SJSA1 (cell line): ENCODE data around the gene PAK5. TPM values are rescaled to one million over a fixed set of nuclear protein-coding genes. Genes with fewer than 3 reads are reported as not detected.

ENCODE experiments used
- DNase-seq, 2 experiments: peaks; one replicate each; pipeline ENCODE4 v3.0.0-alpha.2; 2015 to 2020; ENCODE audit warnings: low spot score in 2 of 2, low read depth in 1 of 2
- H3K27ac ChIP-seq: fragments of 250-450 bp; sonication (Bioruptor Pico); 2 replicates; pipeline ENCODE4 v1.5.1; 2020; ENCODE audit warnings: mild to moderate bottlenecking, moderate library complexity
- H3K27me3 ChIP-seq: fragments of 250-450 bp; sonication (Bioruptor Pico); replicated peaks from 2 replicates; pipeline ENCODE4 v1.5.1; 2020; ENCODE audit warnings: mild to moderate bottlenecking, moderate library complexity
- H3K36me3 ChIP-seq: fragments of 250-450 bp; sonication (Bioruptor Pico); 2 replicates; pipeline ENCODE4 v1.5.1; 2020; ENCODE audit warnings: mild to moderate bottlenecking
- H3K4me1 ChIP-seq: fragments of 250-450 bp; sonication (Bioruptor Pico); replicated peaks from 2 replicates; pipeline ENCODE4 v1.6.1; 2021; ENCODE audit warnings: mild to moderate bottlenecking
- H3K4me3 ChIP-seq: fragments of 250-450 bp; sonication (Bioruptor Pico); 2 replicates; pipeline ENCODE4 v1.5.1; 2020; ENCODE audit warnings: mild to moderate bottlenecking
- H3K9me3 ChIP-seq: fragments of 250-450 bp; sonication (Bioruptor Pico); replicated peaks from 2 replicates; pipeline ENCODE4 v1.5.1; 2020; ENCODE audit warnings: mild to moderate bottlenecking
- total RNA-seq: library from RNA; depleted of rRNA; stranded (reverse); fragments of >200 nt; shearing (Covaris generic); gene quantifications from 2 replicates; pipeline ENCODE4 v1.2.3, GENCODE V29; 2014

Gene PAK5
- total RNA-seq, 1 experiment from 2014 or later = not detected

DNA sequence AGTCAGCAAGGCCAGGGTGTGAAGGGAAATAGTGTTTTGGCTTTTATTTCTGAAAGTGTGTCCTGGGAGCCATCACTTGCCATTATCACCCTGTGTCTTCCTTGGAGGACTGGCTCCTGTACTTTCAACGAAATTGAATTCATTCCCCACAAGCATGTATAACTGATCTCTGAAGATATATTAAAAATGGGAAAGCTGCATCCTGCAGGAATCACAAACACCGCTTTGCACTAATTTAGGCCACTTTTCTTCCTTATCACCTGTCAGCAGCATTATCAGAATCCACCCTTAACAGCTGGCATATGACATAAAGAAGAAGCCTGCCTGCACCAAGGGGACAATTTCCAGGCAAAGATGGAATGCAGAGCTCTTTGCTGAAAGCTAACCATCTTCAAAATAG lies 268.3 kb downstream of the PAK5 start:
- H3K27me3 ChIP-seq = 0 out of 2 replicates have a peak, but pooled peaks cover under 1% of the 10 kb centered on the region
- H3K4me3 ChIP-seq = no peak overlapping the region
- no peaks in the 10 kb centered on the region for H3K4me1 ChIP-seq
- no peaks in the 10 kb centered on the region for H3K9me3 ChIP-seq
- no peak overlapping the region for H3K27ac ChIP-seq
- no peak for DNase-seq
- H3K36me3 ChIP-seq = no peaks in the 10 kb centered on the region

DNA sequence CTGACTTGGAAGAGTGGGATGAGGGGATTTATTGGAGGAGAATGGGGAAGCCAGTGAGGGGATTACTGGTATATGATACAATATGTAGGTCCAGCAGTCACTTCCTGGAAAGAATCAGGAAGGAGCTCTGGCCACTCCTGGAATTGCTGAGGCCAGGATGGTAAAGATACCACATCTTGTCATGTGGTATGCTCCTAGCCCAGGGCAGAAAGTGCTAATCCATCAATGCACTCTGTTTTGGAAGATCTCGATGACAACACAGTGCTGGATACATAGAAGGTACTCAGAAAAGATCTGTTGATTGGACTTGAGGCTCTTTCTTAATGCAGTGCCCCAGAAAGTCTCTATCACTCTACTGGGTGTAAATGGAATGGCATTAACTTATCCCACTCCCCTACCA lies 271.9 kb downstream of the PAK5 start:
- H3K27ac ChIP-seq = no peak overlapping the region
- no peaks in the 10 kb centered on the region for H3K36me3 ChIP-seq
- H3K9me3 ChIP-seq = no peaks in the 10 kb centered on the region
- 0 out of 2 replicates have a peak, but pooled peaks cover 7% of the 10 kb centered on the region for H3K27me3 ChIP-seq
- no peak overlapping the region for H3K4me3 ChIP-seq
- no peaks in the 10 kb centered on the region for H3K4me1 ChIP-seq
- DNase-seq = no peak

- DNase-seq = no peak
- H3K4me3 ChIP-seq = no peak overlapping the region
These were observed 272.8 kb downstream of the PAK5 start for GRCh38 chr20:9565910-9566550.

DNA sequence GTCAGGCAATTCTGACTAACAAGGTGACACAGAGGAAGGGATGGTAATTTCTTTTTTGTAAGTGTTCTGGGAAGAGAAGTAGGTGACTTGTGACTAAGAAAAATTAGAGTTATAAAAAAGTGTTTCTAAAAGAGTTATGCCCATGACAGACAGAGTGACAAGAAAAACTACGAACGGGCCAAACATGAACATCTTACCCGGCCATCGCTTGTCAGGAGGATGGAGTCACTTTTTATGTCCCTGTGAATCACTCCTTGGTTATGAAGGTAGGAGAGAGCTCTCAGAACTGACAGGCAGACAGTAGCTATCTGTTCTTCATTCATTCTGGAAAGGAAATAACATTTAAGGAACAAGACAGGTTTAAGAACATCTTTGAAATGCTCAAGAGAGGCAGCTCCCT lies 281.5 kb downstream of the PAK5 start:
- Histone ChIP-seq H3K27me3 (peaks cover 3% of the 10 kb centered on the region; the same call in 1 of the 2 replicates), H3K9me3 (no peaks in the 10 kb centered on the region), H3K27ac (no peak overlapping the region), H3K36me3 (no peaks in the 10 kb centered on the region), H3K4me1 (no peaks in the 10 kb centered on the region), H3K4me3 (no peak overlapping the region)
- DNase-seq = no peak

More at GRCh38 chr20:9565910-9566550, 272.8 kb downstream of the PAK5 start:
- H3K27ac ChIP-seq = no peak overlapping the region
- no peaks in the 10 kb centered on the region for H3K36me3 ChIP-seq
- H3K4me1 ChIP-seq = no peaks in the 10 kb centered on the region
- 0 out of 2 replicates have a peak, but pooled peaks cover 7% of the 10 kb centered on the region for H3K27me3 ChIP-seq
- no peaks in the 10 kb centered on the region for H3K9me3 ChIP-seq

DNA sequence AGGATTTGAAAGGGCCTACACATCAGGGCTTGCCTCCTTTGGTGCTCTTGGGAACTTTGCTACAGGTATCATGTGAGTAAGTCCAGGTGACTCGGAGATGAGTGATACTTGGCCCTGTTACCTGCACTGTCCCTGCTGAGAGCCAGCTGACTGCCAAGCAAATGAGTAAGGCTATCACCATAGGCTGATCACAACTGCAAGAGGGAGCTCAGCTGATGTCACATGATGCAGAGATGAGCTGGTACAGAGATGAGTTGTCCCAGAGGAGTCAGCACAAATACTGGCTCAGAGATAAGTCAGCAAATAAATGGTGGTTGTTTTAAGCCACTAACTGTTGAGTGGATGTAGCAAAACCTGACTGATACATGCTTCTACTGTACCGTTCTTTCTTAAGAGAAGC lies 283.1 kb downstream of the PAK5 start:
- Histone ChIP-seq H3K36me3 (no peaks in the 10 kb centered on the region), H3K9me3 (no peaks in the 10 kb centered on the region), H3K27ac (no peak overlapping the region), H3K4me3 (no peak overlapping the region), H3K4me1 (no peaks in the 10 kb centered on the region), H3K27me3 (peaks cover 3% of the 10 kb centered on the region; the same call in 1 of the 2 replicates)
- no peak for DNase-seq

DNA sequence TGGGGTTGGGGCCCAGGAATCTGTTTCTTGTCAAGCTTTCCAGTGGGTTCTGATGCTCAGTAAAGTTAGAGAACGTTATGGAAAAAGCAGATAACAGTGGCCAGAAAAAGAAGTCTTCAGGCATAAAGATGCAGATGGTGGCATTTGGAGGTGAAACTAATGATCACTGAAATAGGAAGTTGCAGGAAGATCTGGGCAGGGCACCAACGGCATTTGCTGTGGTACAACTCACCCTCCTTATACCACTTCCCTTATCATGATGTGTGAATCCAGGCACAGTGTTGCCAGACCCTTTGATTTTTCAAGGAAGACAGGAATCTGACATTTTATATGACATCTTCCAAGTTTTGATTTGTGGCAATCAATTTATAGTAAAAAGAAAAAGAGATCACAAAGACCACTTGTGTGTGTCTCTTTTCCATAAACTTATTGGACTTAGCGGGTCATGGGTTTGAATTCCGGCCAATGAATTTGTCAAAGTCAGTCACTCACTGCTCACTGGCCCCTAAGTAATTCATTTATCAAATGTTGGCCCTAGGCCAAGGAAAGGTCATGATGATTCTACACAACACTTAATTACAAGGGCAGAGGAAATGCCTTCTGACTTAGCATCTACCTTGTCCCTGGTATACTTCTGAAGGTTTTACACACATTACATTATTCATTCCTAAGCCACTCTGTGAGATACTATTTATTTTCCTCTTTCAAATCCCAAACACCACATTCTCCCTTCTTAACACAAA lies 286.9 kb downstream of the PAK5 start:
- peaks cover 6% of the 10 kb centered on the region; the same call in 1 of the 2 replicates for H3K27me3 ChIP-seq
- DNase-seq = no peak
- no peak overlapping the region for H3K27ac ChIP-seq
- no peaks in the 10 kb centered on the region for H3K36me3 ChIP-seq
- H3K4me1 ChIP-seq = no peaks in the 10 kb centered on the region
- no peak overlapping the region for H3K4me3 ChIP-seq
- H3K9me3 ChIP-seq = no peaks in the 10 kb centered on the region

- H3K9me3 ChIP-seq = no peaks in the 10 kb centered on the region
- H3K27me3 ChIP-seq = peaks cover 6% of the 10 kb centered on the region; the same call in 1 of the 2 replicates
- H3K4me1 ChIP-seq = no peaks in the 10 kb centered on the region
- no peak for DNase-seq
- H3K36me3 ChIP-seq = no peaks in the 10 kb centered on the region
- H3K4me3 ChIP-seq = no peak overlapping the region
- no peak overlapping the region for H3K27ac ChIP-seq
These were observed 288.0 kb downstream of the PAK5 start for GRCh38 chr20:9550871-9551270.

- H3K36me3 ChIP-seq = no peaks in the 10 kb centered on the region
- H3K27me3 ChIP-seq = peaks cover 6% of the 10 kb centered on the region; the same call in 1 of the 2 replicates
- no peak overlapping the region for H3K27ac ChIP-seq
- DNase-seq = no peak
- no peaks in the 10 kb centered on the region for H3K4me1 ChIP-seq
- no peaks in the 10 kb centered on the region for H3K9me3 ChIP-seq
- H3K4me3 ChIP-seq = no peak overlapping the region
These were observed 288.6 kb downstream of the PAK5 start for GRCh38 chr20:9550283-9550682.

DNA sequence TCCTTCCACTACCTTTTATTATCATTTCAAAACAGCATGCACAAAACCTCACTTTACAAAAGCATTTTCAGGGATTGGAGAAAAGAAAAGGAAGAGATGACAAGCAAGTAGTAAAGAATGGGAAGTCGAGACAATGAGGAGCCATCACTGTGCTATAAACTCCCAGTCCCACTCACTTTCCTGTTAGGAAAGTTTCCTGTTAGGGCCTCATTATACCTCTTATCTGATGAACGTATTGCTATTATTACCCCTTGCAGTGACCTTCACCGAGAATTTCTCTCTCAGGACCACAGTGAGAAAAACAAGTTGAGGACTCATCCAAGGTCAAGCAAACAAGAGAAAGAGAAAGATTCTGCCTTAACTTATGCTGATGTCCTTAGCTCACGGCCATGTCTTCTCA lies 295.7 kb downstream of the PAK5 start:
- no peak overlapping the region for H3K4me3 ChIP-seq

GRCh38 chr20:9535449-9535848 lies 303.4 kb downstream of the PAK5 start:
- Histone ChIP-seq H3K27ac (no peak overlapping the region), H3K4me1 (no peaks in the 10 kb centered on the region), H3K27me3 (0 out of 2 replicates have a peak, but pooled peaks cover 2% of the 10 kb centered on the region), H3K9me3 (no peaks in the 10 kb centered on the region), H3K4me3 (no peak overlapping the region), H3K36me3 (no peaks in the 10 kb centered on the region)
- DNase-seq = no peak

More for the DNA sequence above, 295.7 kb downstream of the PAK5 start:
- Histone ChIP-seq H3K27ac (no peak overlapping the region), H3K4me1 (no peaks in the 10 kb centered on the region), H3K9me3 (no peaks in the 10 kb centered on the region), H3K27me3 (0 out of 2 replicates have a peak, but pooled peaks cover 2% of the 10 kb centered on the region), H3K36me3 (no peaks in the 10 kb centered on the region)
- DNase-seq = no peak

- DNase-seq = no peak
- no peaks in the 10 kb centered on the region for H3K9me3 ChIP-seq
- H3K27me3 ChIP-seq = 0 out of 2 replicates have a peak, but pooled peaks cover 2% of the 10 kb centered on the region
- no peak overlapping the region for H3K27ac ChIP-seq
- no peak overlapping the region for H3K4me3 ChIP-seq
- no peaks in the 10 kb centered on the region for H3K4me1 ChIP-seq
- H3K36me3 ChIP-seq = no peaks in the 10 kb centered on the region
These were observed 304.9 kb downstream of the PAK5 start for GRCh38 chr20:9534025-9534424.

- no peaks in the 10 kb centered on the region for H3K4me1 ChIP-seq
- H3K27ac ChIP-seq = no peak overlapping the region
- DNase-seq = no peak
- H3K4me3 ChIP-seq = no peak overlapping the region
- no peaks in the 10 kb centered on the region for H3K36me3 ChIP-seq
- no peaks in the 10 kb centered on the region for H3K9me3 ChIP-seq
- H3K27me3 ChIP-seq = 0 out of 2 replicates have a peak, but pooled peaks cover 2% of the 10 kb centered on the region
These were observed 306.6 kb downstream of the PAK5 start for GRCh38 chr20:9532069-9532838.

DNA sequence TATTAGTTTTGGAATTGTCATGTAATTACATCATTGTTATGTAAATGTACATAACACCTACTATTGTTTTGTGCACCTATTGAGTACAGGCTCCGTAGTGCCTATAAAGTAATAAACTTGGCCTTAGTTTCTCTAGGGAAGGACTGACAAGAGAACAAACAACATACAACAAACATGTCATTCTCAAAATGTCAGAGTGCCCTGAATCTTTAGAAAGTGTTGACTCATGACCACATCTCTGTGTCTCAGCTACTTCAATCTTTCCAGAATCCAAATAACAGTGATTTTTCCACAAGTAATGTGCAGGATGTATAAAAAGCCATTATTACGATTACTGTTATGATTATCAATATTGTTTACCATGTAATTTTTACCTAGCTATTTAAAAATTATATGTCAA lies 307.3 kb downstream of the PAK5 start:
- H3K27me3 ChIP-seq = no peaks in the 10 kb centered on the region
- no peak overlapping the region for H3K4me3 ChIP-seq
- no peak overlapping the region for H3K27ac ChIP-seq
- H3K4me1 ChIP-seq = no peaks in the 10 kb centered on the region
- H3K9me3 ChIP-seq = no peaks in the 10 kb centered on the region
- no peak for DNase-seq
- H3K36me3 ChIP-seq = no peaks in the 10 kb centered on the region
